ENCODE data around the gene MYLK. TPM values are rescaled to one million over a fixed set of nuclear protein-coding genes. Genes with fewer than 3 reads are reported as not detected.

Gene MYLK
- total and polyA plus RNA-seq, 10 of the 15 experiments (the other 5 are each of a cell fraction or from before 2014, with no cell fraction given): 0.04 to 1.6 (median 0.42) TPM; not detected in 1

DNA sequence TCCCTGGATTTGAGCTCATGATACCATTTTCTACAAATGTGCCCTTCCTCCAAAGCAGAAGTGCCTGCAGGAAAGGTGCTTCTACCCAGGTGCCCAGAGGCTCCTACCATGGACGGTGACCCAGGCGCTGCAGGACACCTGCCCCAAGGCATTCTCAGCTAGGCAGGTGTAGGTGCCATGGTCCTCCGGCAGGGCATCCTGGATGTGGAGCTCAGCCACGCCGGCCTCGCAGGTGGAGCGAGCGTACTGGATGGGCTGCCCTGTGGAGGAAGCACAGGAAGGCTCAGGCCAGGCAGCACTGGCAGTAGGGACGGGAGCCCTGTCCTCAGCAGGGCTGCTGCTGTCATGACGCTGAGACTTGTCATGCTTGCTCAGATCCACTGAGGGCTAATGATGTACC, 162.1 kb downstream of the MYLK start:
- no TSS peak for BruUV-seq (replicated peaks)
- H3K27me3 ChIP-seq (replicated peaks in 1 of 2; ENCODE audit: control insufficient read depth in 2 of 2, insufficient read depth in 2 of 2, low read length in 1 of 2): no peaks in the 10 kb centered on the region; a peak in 1 of 4 replicates
- no peak overlapping the region for H3K27ac ChIP-seq (ENCODE audit: control insufficient read depth, insufficient read depth)
- no peak overlapping the region for H3K9ac ChIP-seq (ENCODE audit: control insufficient read depth, insufficient read depth, low read length)
- ChIA-PET POLR2A (no interaction called here), RAD21 (ENCODE audit: unreplicated experiment) (interaction anchor here (2.0 kb wide), 1 partner anchor 69 kb away, joined by 18 read pairs; no protein-coding TSS in a partner anchor), SMC1A (ENCODE audit: uncharacterized antibody, unreplicated experiment) (no interaction called here), CTCF (interaction anchor here (0.7 to 3.2 kb wide), 4 partner anchors 19 to 258 kb away, joined by 3 to 39 read pairs (median 19); no protein-coding TSS in a partner anchor)
- no peak for ATAC-seq
- no peaks in the 10 kb centered on the region for H3K36me3 ChIP-seq (ENCODE audit: control insufficient read depth in 2 of 2, insufficient read depth in 2 of 2, low read length in 1 of 2)
- no peaks in the 10 kb centered on the region for H4K20me1 ChIP-seq (ENCODE audit: control insufficient read depth, insufficient read depth)
- no peak overlapping the region for H3K4me3 ChIP-seq
- no peaks in the 10 kb centered on the region for H3K79me2 ChIP-seq (ENCODE audit: control insufficient read depth, insufficient read depth, low read length)
- intact Hi-C loops (cut with micrococcal nuclease; ENCODE audit: unreplicated experiment): no loop called here
- in situ Hi-C loops (cut with MboI): no loop called here
- 58% methylated on average over 9 of the region's 10 CpGs for WGBS (ENCODE audit: insufficient coverage, insufficient replicate concordance, low lambda C conversion rate, missing lambda C conversion rate)
- no peaks in the 10 kb centered on the region for H3K4me1 ChIP-seq (ENCODE audit: control insufficient read depth, insufficient read depth, low read length)
- no peak for DNase-seq (ENCODE audit: low read depth, low spot score)
- FAIRE-seq: no peak
- H3K4me2 ChIP-seq (ENCODE audit: control insufficient read depth, insufficient read depth): no peak overlapping the region
- H2AFZ ChIP-seq (ENCODE audit: control insufficient read depth, low read depth, low read length): no peak overlapping the region
- no peaks in the 10 kb centered on the region for H3K9me3 ChIP-seq (replicated peaks; ENCODE audit: control insufficient read depth, insufficient read depth, low read length)
- TF ChIP-seq IRF4 (IDR thresholded peaks at IDR 0.05; ENCODE audit: low read depth, low read length): no peak
- TF ChIP-seq RAD21 (IDR thresholded peaks at IDR 0.05; ENCODE audit: insufficient read depth, low read depth, low read length): no peak
- no peak for TF ChIP-seq RBBP5 (conservative IDR thresholded peaks at IDR 0.05)
- TF ChIP-seq SIN3A (IDR thresholded peaks at IDR 0.05; ENCODE audit: low read depth, low read length): no peak
- no peak for TF ChIP-seq ESRRA (IDR thresholded peaks at IDR 0.05; ENCODE audit: low read length)
- TF ChIP-seq MYB (IDR thresholded peaks at IDR 0.05; ENCODE audit: borderline replicate concordance, low read depth, low read length): no peak
- TF ChIP-seq, protein P1, sequence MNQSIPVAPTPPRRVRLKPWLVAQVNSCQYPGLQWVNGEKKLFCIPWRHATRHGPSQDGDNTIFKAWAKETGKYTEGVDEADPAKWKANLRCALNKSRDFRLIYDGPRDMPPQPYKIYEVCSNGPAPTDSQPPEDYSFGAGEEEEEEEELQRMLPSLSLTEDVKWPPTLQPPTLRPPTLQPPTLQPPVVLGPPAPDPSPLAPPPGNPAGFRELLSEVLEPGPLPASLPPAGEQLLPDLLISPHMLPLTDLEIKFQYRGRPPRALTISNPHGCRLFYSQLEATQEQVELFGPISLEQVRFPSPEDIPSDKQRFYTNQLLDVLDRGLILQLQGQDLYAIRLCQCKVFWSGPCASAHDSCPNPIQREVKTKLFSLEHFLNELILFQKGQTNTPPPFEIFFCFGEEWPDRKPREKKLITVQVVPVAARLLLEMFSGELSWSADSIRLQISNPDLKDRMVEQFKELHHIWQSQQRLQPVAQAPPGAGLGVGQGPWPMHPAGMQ (IDR thresholded peaks at IDR 0.05; ENCODE audit: borderline replicate concordance): no peak
- no peak for TF ChIP-seq RELA (IDR thresholded peaks at IDR 0.05; ENCODE audit: borderline replicate concordance, partially characterized antibody)
- TF ChIP-seq MYC (IDR thresholded peaks at IDR 0.05; ENCODE audit: insufficient read depth, insufficient read length, insufficient replicate concordance, low read length, severe bottlenecking): no peak
- TF ChIP-seq, protein P2, sequence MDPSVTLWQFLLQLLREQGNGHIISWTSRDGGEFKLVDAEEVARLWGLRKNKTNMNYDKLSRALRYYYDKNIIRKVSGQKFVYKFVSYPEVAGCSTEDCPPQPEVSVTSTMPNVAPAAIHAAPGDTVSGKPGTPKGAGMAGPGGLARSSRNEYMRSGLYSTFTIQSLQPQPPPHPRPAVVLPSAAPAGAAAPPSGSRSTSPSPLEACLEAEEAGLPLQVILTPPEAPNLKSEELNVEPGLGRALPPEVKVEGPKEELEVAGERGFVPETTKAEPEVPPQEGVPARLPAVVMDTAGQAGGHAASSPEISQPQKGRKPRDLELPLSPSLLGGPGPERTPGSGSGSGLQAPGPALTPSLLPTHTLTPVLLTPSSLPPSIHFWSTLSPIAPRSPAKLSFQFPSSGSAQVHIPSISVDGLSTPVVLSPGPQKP (IDR thresholded peaks at IDR 0.05; ENCODE audit: low read depth, low read length): no peak
- no peak for TF ChIP-seq SREBF1 (IDR thresholded peaks at IDR 0.05; ENCODE audit: low read length)
- no peak for TF ChIP-seq HCFC1 (IDR thresholded peaks at IDR 0.05; ENCODE audit: low read length)
- no peak for TF ChIP-seq PAX8 (IDR thresholded peaks at IDR 0.05)
- TF ChIP-seq POLR2AphosphoS2 (IDR thresholded peaks at IDR 0.05; ENCODE audit: low read depth, low read length): no peak
- no peak for TF ChIP-seq SUPT20H (IDR thresholded peaks at IDR 0.05; ENCODE audit: borderline replicate concordance, control insufficient read depth, low read depth, low read length)
- TF ChIP-seq, protein P3, sequence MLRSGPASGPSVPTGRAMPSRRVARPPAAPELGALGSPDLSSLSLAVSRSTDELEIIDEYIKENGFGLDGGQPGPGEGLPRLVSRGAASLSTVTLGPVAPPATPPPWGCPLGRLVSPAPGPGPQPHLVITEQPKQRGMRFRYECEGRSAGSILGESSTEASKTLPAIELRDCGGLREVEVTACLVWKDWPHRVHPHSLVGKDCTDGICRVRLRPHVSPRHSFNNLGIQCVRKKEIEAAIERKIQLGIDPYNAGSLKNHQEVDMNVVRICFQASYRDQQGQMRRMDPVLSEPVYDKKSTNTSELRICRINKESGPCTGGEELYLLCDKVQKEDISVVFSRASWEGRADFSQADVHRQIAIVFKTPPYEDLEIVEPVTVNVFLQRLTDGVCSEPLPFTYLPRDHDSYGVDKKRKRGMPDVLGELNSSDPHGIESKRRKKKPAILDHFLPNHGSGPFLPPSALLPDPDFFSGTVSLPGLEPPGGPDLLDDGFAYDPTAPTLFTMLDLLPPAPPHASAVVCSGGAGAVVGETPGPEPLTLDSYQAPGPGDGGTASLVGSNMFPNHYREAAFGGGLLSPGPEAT (IDR thresholded peaks at IDR 0.05; ENCODE audit: low read depth): no peak
- TF ChIP-seq, protein P4, sequence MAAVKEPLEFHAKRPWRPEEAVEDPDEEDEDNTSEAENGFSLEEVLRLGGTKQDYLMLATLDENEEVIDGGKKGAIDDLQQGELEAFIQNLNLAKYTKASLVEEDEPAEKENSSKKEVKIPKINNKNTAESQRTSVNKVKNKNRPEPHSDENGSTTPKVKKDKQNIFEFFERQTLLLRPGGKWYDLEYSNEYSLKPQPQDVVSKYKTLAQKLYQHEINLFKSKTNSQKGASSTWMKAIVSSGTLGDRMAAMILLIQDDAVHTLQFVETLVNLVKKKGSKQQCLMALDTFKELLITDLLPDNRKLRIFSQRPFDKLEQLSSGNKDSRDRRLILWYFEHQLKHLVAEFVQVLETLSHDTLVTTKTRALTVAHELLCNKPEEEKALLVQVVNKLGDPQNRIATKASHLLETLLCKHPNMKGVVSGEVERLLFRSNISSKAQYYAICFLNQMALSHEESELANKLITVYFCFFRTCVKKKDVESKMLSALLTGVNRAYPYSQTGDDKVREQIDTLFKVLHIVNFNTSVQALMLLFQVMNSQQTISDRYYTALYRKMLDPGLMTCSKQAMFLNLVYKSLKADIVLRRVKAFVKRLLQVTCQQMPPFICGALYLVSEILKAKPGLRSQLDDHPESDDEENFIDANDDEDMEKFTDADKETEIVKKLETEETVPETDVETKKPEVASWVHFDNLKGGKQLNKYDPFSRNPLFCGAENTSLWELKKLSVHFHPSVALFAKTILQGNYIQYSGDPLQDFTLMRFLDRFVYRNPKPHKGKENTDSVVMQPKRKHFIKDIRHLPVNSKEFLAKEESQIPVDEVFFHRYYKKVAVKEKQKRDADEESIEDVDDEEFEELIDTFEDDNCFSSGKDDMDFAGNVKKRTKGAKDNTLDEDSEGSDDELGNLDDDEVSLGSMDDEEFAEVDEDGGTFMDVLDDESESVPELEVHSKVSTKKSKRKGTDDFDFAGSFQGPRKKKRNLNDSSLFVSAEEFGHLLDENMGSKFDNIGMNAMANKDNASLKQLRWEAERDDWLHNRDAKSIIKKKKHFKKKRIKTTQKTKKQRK (IDR thresholded peaks at IDR 0.05; ENCODE audit: low read depth, low read length): no peak
- TF ChIP-seq BCL11A (IDR thresholded peaks at IDR 0.05; ENCODE audit: low read depth, low read length): no peak
